ENCODE results near the gene ELAVL3.

The ELAVL3 gene

DNA sequence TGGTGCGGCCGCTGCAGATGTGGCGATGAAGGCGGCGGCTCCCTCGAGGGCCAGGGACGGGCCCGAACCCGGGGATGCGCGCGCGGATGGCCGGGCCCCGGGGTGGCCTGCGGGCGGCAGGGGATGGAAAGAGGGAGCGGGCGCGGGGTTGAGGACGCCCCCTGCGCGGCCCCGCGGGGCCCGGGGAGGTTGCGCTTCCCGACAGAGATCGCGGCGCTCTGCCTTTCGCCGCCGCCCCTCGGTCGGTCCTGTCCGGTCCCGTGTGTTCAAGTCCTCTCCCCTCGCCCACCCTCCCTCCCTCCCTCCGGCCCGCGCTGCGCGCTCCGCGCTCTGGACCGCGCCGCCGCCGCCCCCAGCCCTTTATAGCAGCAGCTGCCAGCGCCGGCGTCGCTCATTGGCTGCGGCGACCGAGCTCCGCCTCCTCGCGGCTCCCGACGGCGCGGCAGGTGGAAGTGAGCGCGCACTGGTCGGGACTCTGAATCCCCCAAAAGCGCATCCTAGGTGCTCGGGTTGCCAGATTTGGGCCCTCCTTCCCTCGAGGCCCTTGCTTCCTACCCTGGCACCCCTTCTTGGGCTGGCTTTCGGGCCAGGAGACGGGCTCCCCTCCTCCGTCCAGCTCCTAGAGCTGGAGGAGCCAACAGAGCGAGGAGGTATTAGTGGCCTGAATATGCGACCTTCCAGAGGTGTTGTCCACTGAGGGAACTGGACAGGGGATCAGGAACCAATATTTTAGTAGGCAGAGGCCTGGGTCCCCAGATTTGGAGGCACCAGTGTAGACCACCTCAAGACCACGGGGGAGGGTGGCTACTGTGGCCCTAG, at the start of gene ELAVL3:
Gene ELAVL3, minus strand, starts transcription at position 332 of the 819 bp plus-strand sequence. CDS start 438 bp downstream, outside the sequence.
- peak; percentile 61 for DNase-seq

GRCh38 chr19:11530432-11530831, 49.6 kb upstream of the ELAVL3 start:
- peak; percentile 90 for DNase-seq

GRCh38 chr19:11528551-11529341, 47.9 kb upstream of the ELAVL3 start, which contains the start of gene ECSIT:
Gene ECSIT (minus strand): TSS chr19:11529134. CDS start chr19:11519170, 9,964 bp downstream.
- peak; percentile 97 for DNase-seq

DNA sequence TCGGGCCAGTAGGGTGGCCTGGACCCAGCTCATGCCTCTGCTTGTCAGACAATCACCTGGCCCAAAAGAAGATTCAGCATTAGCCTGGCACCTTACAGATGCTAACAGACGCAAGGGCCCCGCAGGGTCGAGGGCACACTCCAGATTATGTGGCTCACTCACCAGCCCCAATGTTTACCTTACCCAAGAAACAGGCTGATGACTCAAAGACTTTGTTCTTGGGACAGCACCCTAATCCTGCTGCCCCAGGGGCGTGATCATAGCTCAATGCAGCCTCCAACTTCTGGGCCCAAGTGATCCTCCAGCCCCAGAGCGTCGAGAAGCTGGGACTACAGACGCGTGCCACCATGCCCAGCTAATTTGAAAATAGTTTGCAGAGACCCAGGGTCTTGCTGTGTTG, 38.3 kb upstream of the ELAVL3 start:
- no peak for DNase-seq

GRCh38 chr19:11513946-11514345, 33.1 kb upstream of the ELAVL3 start:
- DNase-seq = no peak

GRCh38 chr19:11510444-11510843, 29.6 kb upstream of the ELAVL3 start:
- DNase-seq = no peak

DNA sequence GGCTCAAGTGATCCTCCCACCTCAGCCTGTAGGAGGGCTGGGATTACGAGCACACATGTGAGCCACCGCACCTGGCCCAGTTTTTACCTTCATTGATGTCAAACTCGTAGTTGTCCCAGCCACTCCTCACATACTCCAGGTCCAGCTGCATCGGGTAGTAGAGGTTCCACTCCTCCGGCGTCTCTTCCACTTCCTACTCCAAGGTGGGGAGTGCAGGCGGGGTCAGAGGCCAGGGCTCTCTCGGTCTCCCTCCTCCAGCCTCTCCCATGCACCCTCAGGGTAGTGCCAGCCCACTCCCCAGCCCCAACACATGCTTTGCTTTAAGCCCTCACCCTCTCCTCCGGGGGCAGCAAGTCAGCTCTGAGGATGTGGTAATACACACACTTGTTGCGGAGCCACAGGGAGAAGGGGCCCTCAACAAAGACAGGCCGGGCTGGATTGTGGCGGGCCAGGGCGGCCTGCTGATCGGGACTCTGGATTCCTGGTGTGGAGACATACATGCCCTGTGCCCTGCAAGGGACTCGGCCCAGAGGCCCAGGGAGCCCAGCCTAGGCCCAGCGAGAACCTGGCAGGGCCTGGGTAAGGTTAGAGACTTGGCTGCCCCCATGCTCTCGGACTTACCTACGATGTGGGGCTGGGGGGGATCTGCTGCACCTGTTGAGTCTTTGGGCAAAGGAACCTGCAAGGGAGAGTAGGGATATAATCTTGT, 26.7 kb upstream of the ELAVL3 start:
- DNase-seq = no peak

- DNase-seq = no peak
These were observed 26.1 kb upstream of the ELAVL3 start for GRCh38 chr19:11506967-11507366.

DNA sequence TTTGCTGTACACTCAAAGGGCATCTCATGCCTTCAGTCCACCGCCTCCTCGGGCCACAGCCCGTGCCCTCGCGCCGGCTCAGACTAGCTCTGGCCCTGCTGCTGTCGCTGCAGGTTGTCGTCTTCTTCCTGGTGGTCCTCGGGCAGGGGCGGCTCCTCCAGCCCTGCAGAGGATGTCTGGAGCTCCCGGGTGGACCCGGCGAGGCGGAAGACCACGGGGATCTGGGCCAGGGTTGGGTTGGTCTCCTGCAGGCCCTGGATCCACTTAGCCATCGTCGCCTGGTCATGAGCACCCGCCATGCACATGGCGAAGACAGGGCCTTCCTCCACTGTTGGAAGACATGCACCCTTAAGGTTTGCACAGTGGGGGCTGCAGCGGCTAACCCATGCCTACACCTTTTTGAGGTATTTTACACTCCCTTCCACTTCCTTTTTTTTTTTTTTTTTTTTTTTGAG, 25.3 kb upstream of the ELAVL3 start:
- no peak for DNase-seq

GRCh38 chr19:11505504-11506100, 24.8 kb upstream of the ELAVL3 start, which contains the start of gene ZNF653:
Gene ZNF653 (minus strand): TSS chr19:11505839. CDS start chr19:11505786, 53 bp downstream.
- DNase-seq = peak; percentile 97

- DNase-seq = peak; percentile 94
These were observed 24.2 kb upstream of the ELAVL3 start for GRCh38 chr19:11505032-11505503.

DNA sequence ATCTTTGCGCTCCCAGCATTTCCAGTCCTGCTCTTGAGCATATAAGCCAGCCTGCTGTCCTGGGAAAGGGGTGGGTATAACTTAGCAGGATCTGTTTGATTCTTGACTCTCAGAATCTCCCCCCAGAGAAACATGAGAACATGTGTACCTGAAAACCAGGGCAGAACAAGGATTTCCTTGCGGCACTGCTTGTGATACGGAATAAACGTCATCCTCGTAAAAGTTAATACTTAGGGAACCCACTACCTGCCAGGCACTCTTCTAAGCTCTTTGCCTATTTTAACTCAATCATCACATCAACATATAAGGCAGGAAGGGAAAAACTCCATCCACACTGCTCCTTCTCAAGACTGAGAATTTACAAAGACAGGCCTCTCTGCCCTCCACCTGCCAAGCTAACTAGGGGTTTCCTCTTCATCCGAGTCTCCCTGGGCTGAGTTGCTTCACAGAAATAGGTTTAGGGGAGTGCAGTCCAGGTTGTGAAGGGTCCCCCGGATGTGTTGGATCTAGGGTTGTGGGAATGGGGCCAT, 23.7 kb upstream of the ELAVL3 start:
- no peak for DNase-seq

- no peak for DNase-seq
These were observed 19.1 kb upstream of the ELAVL3 start for GRCh38 chr19:11499890-11500420.

GRCh38 chr19:11499220-11499726, 18.4 kb upstream of the ELAVL3 start:
- DNase-seq = no peak

GRCh38 chr19:11496391-11497163, 15.7 kb upstream of the ELAVL3 start:
- DNase-seq = peak; percentile 16

DNA sequence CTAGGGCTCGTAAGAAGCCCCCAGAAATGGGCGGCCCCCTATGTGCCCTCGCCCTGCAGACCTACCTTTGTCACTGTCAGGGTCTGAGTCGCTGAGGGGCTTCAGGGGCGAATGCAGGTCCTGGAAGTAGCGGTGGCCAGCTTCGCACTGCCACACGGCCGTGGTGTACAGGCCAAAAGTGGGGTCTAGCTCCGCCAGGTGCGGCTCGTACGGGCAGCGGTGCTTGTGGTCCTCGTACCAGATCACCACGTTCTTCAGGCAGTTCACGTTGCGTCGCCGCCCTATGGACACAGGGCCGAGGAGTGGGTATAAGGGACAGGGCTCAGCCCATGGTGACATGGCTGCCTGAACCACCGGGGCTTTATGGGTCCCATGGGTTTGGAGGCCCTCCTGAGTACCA, 15.0 kb upstream of the ELAVL3 start:
- DNase-seq = no peak

GRCh38 chr19:11495481-11495880, 14.6 kb upstream of the ELAVL3 start:
- DNase-seq = no peak

DNA sequence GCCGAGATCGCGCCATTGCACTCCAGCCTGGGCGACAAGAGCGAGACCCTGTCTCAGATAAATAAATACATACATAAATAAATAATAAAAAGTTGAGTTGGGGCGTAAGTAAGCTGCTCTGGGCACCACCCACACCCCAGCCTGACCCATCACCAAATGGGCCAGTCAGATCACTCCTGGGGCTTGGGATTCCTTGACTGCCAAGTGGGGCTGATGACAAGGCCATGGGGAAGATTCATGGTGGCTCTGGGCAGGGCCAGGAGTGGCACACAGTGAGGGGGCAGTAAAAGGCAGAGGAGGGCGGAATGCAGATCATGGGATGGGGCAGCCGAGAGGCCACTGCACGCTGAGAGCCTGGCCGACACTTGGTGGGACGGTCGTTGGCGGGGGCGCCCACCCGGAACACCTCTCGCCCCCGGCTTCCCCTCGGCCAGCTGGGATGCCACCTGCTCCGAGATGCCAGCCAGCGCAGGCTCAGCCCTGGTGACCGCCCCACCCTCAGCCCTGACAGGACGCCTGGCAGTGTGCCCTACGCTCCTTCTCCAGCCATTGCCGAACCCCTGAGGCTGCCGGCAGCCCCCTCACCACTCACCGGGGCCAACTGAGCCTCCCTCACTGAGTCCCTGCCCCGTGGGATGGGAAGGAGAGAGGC, 13.9 kb upstream of the ELAVL3 start:
- DNase-seq = no peak

DNA sequence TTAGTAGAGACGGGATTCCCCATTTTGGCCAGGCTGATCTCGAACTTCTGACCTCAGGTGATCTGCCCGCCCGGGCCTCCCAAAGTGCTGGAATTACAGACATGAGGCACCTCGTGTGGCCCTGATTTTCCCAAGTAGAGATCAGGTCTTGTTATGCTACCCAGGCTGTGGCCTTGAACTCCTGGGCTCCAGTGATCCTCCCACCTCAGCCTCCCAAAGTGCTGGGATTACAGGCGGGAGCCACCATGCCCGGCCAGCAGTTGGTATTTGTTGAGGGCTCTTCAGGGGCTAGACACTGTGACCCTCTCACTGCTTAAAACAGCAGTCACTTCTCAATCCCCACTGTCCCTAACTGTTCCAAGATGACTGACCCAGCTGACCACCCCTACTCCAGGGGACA, 8.5 kb upstream of the ELAVL3 start:
- no peak for DNase-seq
